Measurements from ENCODE around the gene SH3PXD2A.

- TF ChIP-seq POLR2A (IDR thresholded peaks at IDR 0.05; ENCODE audit: low read depth, low read length) = no peak
- TF ChIP-seq POLR2AphosphoS5 (IDR thresholded peaks at IDR 0.05; ENCODE audit: low read depth, low read length) = no peak
These were observed 14.7 kb downstream of the SH3PXD2A start for GRCh38 chr10:103840740-103841070.
